Panc1 (cell line): Measurements from ENCODE around the gene WDR76. TPM values are rescaled to one million over a fixed set of nuclear protein-coding genes. Genes with fewer than 3 reads are reported as not detected.
"Not testable (repeated sequence)": the region's sequence is repeated elsewhere in the genome, so short reads cannot be mapped to it uniquely, and the experiment has no call there.

ENCODE experiments used
- ATAC-seq: fragments of 200-7000 bp; cut with Tn5 transposase; 2 replicates; pipeline ENCODE4 v1.9.1; 2020; ENCODE audit warnings: mild to moderate bottlenecking, moderate library complexity
- BruUV-seq: library from RNA; stranded (reverse); fragments of 400-500 nt; replicated peaks from 2 replicates; lab custom pipeline; 2021; lab: Mats Ljungman, UMichigan
- CTCF ChIA-PET: fragments of 300-600 bp; sonication (Branson Sonifier 250); formaldehyde crosslinking; loops from one replicate; lab custom pipeline; 2022; ENCODE audit warnings: antibody characterized with exemption; lab: Charles Lee
- POLR2A ChIA-PET: fragments of 300-600 bp; sonication (Branson Sonifier 250); formaldehyde crosslinking; loops from one replicate; lab custom pipeline; 2022; ENCODE audit warnings: antibody characterized with exemption; lab: Charles Lee
- DNase-seq: peaks from one replicate; pipeline ENCODE4 v3.0.0-alpha.2; 2010; ENCODE audit warnings: low read depth, low spot score
- H3K27ac ChIP-seq: 2 replicates; pipeline ENCODE4 v1.5.1; 2011; ENCODE audit warnings: mild to moderate bottlenecking, low read length, inconsistent platforms
- H3K27me3 ChIP-seq: fragments of 200-500 bp; sonication (Bioruptor generic); 2 replicates; pipeline ENCODE4 v1.6.0; 2014; ENCODE audit warnings: low read length, inconsistent platforms; ENCODE audit not compliant: control insufficient read depth, insufficient read depth
- H3K36me3 ChIP-seq: fragments of 200-500 bp; sonication (Bioruptor generic); 2 replicates; pipeline ENCODE4 v1.5.1; 2014; ENCODE audit warnings: inconsistent platforms, mild to moderate bottlenecking, low read length, moderate library complexity; ENCODE audit not compliant: control insufficient read depth, insufficient read depth
- H3K4me1 ChIP-seq: 2 replicates; pipeline ENCODE4 v1.5.1; 2011; ENCODE audit warnings: inconsistent platforms, mild to moderate bottlenecking, low read length, moderate library complexity; ENCODE audit not compliant: control insufficient read depth, insufficient read depth
- H3K4me3 ChIP-seq, 2 experiments: 2 replicates each; pipeline ENCODE4 v1.5.1; 2011 to 2012; ENCODE audit warnings: low read depth in 2 of 2, low read length in 2 of 2, mild to moderate bottlenecking in 2 of 2, inconsistent platforms in 1 of 2, moderate library complexity in 1 of 2
- H3K9me3 ChIP-seq: fragments of 200-500 bp; sonication (Bioruptor generic); 2 replicates; pipeline ENCODE4 v1.5.1; 2014; ENCODE audit warnings: low read depth, mild to moderate bottlenecking, inconsistent platforms, low read length, moderate library complexity; ENCODE audit not compliant: control insufficient read depth, insufficient read depth
- CTCF ChIP-seq: fragments of 450-650 bp; IDR thresholded peaks from 2 replicates; pipeline ENCODE4 v1.5.1; 2017; ENCODE audit warnings: mild to moderate bottlenecking
- POLR2AphosphoS5 ChIP-seq: IDR thresholded peaks from 2 replicates; pipeline ENCODE4 v1.6.1; 2012; ENCODE audit warnings: mild to moderate bottlenecking, low read depth, low read length, moderate library complexity
- REST ChIP-seq, 2 experiments: IDR thresholded peaks; 2 replicates each; pipeline ENCODE4 v1.6.1; 2011 to 2012; ENCODE audit warnings: low read depth in 2 of 2, control low read depth in 1 of 2, low read length in 1 of 2, mild to moderate bottlenecking in 1 of 2, moderate library complexity in 1 of 2; ENCODE audit not compliant: insufficient read depth in 1 of 2
- SIN3A ChIP-seq: IDR thresholded peaks from 2 replicates; pipeline ENCODE4 v1.6.1; 2012; ENCODE audit warnings: low read depth, mild to moderate bottlenecking, low read length, moderate library complexity, borderline replicate concordance; ENCODE audit not compliant: insufficient read depth
- TCF7L2 ChIP-seq: IDR thresholded peaks from 2 replicates; pipeline ENCODE4 v1.6.1; 2011; ENCODE audit warnings: mild to moderate bottlenecking, low read depth, low read length, inconsistent platforms
- in situ Hi-C: cut with HindIII; loops from 2 replicates; pipeline ENCODE4 v1.10.0; 2016; ENCODE audit warnings: low sequenced_read_pairs, low pct_unique_long_range_greater_than_20kb
- intact Hi-C: fragments of 100-400 bp; cut with micrococcal nuclease; formaldehyde crosslinking; loops from one replicate; pipeline ENCODE4 v1.10.0; 2022; ENCODE audit not compliant: unreplicated experiment
- total RNA-seq: library from RNA; stranded (reverse); gene quantifications from one replicate; pipeline ENCODE4 v1.2.1, GENCODE V29; 2021; ENCODE audit not compliant: unreplicated experiment

WDR76 gene
- total RNA-seq, 1 experiment from 2014 or later = 40.0 TPM

GRCh38 chr15:43830691-43831275, 4.0 kb downstream of the WDR76 start:
- DNase-seq, H3K4me3 ChIP-seq, POLR2A ChIA-PET, CTCF ChIA-PET, H3K9me3 ChIP-seq, ATAC-seq, H3K27me3 ChIP-seq, H3K27ac ChIP-seq, BruUV-seq, in situ Hi-C loops, H3K4me1 ChIP-seq, intact Hi-C loops, H3K36me3 ChIP-seq: not testable (repeated sequence)

GRCh38 chr15:43831519-43832052, 4.8 kb downstream of the WDR76 start:
- intact Hi-C loops, H3K4me1 ChIP-seq, in situ Hi-C loops, H3K27ac ChIP-seq, H3K36me3 ChIP-seq, H3K27me3 ChIP-seq, H3K9me3 ChIP-seq, DNase-seq, H3K4me3 ChIP-seq, BruUV-seq, ATAC-seq: not testable (repeated sequence)
- POLR2A ChIA-PET = interaction anchor here (0.7 kb wide), 1 partner anchor 727 kb away, joined by 3 read pairs; no protein-coding TSS in a partner anchor
- CTCF ChIA-PET = interaction anchor here (0.5 kb wide), 1 partner anchor 697 kb away, joined by 4 read pairs; no protein-coding TSS in a partner anchor

- CTCF ChIA-PET = interaction anchor here (0.7 kb wide), 1 partner anchor 159 kb away, joined by 6 read pairs; no protein-coding TSS in a partner anchor
- H3K27ac ChIP-seq, H3K27me3 ChIP-seq, intact Hi-C loops, POLR2A ChIA-PET, DNase-seq, in situ Hi-C loops, H3K9me3 ChIP-seq, H3K36me3 ChIP-seq, H3K4me3 ChIP-seq, H3K4me1 ChIP-seq, ATAC-seq, BruUV-seq: not testable (repeated sequence)
These were observed 5.7 kb downstream of the WDR76 start for GRCh38 chr15:43832485-43832884.

GRCh38 chr15:43845421-43845820, 18.6 kb downstream of the WDR76 start:
- BruUV-seq = no TSS peak
- TF ChIP-seq CTCF = no peak
- TF ChIP-seq POLR2AphosphoS5 = no peak
- no peak for TF ChIP-seq TCF7L2
- no peak for TF ChIP-seq SIN3A
- TF ChIP-seq REST (IDR thresholded peaks at IDR 0.05; ENCODE audit: insufficient read depth in 1 of 2, low read depth in 2 of 2, low read length in 1 of 2) = no peak
- Histone ChIP-seq H3K27me3 (no peaks in the 10 kb centered on the region), H3K4me1 (no peaks in the 10 kb centered on the region), H3K36me3 (peaks cover 13% of the 10 kb centered on the region; the same call in 1 of the 2 replicates), H3K4me3 (no peak overlapping the region), H3K27ac (no peak overlapping the region), H3K9me3 (no peaks in the 10 kb centered on the region)
- ATAC-seq (no peak), DNase-seq (no peak)
- in situ Hi-C loops (no loop called here), intact Hi-C loops (no loop called here)
- ChIA-PET CTCF (no interaction called here), POLR2A (interaction anchor here (0.7 kb wide), 1 partner anchor 345 kb away, joined by 5 read pairs; no protein-coding TSS in a partner anchor)
